HUES64 (cell line): Measurements from ENCODE around the gene GALK1.

ENCODE experiments used
- H3K27ac ChIP-seq: 2 replicates; pipeline ENCODE4 v1.7.0; 2013; ENCODE audit warnings: low read depth, low read length, inconsistent platforms
- H3K27me3 ChIP-seq: 2 replicates; pipeline ENCODE4 v1.6.1; 2013; ENCODE audit warnings: mild to moderate bottlenecking, low read length; ENCODE audit not compliant: insufficient read depth
- H3K36me3 ChIP-seq: 2 replicates; pipeline ENCODE4 v1.6.1; 2013; ENCODE audit warnings: mild to moderate bottlenecking, low read length; ENCODE audit not compliant: insufficient read depth
- H3K4me1 ChIP-seq: 2 replicates; pipeline ENCODE4 v1.6.1; 2013; ENCODE audit warnings: mild to moderate bottlenecking, low read length, moderate library complexity; ENCODE audit not compliant: insufficient read depth
- H3K4me3 ChIP-seq: 2 replicates; pipeline ENCODE4 v1.5.1; 2013; ENCODE audit warnings: mild to moderate bottlenecking, low read length, moderate library complexity
- H3K9ac ChIP-seq: 2 replicates; pipeline ENCODE4 v1.6.1; 2013; ENCODE audit warnings: mild to moderate bottlenecking, low read depth, low read length
- H3K9me3 ChIP-seq: 2 replicates; pipeline ENCODE4 v1.6.1; 2013; ENCODE audit warnings: low read depth, low read length; ENCODE audit not compliant: insufficient read depth
- WGBS: fragments of 150-250, 120-280 bp; methylation state at CpG from one replicate; pipeline ENCODE4 v1.1.7; 2013; ENCODE audit warnings: missing lambda C conversion rate; 5-methylcytosine and 5-hydroxymethylcytosine counted together

Gene GALK1

DNA sequence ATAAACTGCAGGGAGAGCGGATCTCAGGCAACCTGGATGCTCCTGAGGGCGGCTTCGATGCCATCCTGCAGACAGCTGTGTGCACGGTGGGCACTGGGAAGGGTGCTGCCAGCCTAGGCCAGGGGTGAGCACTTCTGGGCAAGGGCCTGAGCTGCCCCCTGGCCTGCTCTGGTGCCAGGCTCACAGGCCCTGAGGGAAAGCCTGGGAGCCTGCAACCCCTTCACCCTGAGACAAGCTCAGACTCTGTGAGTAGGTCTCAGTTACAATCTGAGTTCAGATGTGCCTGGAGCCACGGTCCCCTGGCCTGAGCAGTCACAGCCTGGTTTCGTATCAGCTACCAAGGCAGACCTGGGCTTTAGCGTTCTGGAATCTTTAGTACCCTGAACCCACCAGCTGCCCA lies 35.6 kb downstream of the GALK1 start:
- Histone ChIP-seq H3K4me3 (no peak overlapping the region), H3K9ac (no peak overlapping the region), H3K27me3 (no peaks in the 10 kb centered on the region), H3K9me3 (no peaks in the 10 kb centered on the region), H3K36me3 (no peaks in the 10 kb centered on the region), H3K27ac (no peak overlapping the region), H3K4me1 (no peaks in the 10 kb centered on the region)
- 93% methylated on average over 7 of the region's 7 CpGs for WGBS

DNA sequence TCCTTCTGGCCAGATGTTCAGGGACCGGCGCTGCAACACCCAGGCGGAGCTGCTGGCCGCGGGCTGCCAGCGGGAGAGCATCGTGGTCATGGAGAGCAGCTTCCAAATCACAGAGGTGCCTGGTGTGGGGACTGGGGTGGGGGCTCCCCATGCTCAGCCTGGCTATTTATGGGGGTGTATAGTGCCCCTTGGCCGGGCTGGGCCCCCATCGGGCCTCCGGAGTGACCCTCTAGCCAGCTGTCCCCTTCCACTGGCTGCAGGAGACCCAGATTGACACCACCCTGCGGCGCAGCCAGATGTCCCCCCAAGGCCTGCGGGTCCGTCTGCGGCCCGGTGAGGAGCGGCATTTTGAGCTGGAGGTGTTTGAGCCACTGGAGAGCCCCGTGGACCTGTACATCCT lies 37.6 kb downstream of the GALK1 start:
- WGBS, result 95% methylated on average over 18 of the region's 18 CpGs
- no peak overlapping the region for H3K9ac ChIP-seq
- H3K36me3 ChIP-seq, result no peaks in the 10 kb centered on the region
- H3K4me3 ChIP-seq, result no peak overlapping the region
- no peaks in the 10 kb centered on the region for H3K27me3 ChIP-seq
- H3K27ac ChIP-seq, result no peak overlapping the region
- H3K9me3 ChIP-seq, result no peaks in the 10 kb centered on the region
- H3K4me1 ChIP-seq, result no peaks in the 10 kb centered on the region

DNA sequence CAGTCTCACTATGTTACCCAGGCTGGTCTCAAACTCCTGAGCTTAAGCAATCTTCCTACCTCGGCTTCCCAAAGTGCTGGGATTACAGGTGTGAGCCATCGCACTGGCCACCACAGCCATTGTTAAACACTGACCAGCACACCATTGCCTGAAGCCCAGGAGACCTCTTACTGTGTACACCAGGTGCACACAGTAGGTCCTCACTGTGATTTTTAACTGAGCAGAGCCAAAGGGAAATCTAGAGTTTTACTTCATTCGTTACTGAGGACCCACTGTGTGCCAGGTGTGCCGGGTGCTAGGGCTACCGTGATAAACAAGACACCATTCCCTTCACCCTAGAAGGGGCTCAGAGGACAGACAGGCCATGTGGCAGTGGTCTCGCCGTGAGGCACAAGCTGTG lies 39.5 kb downstream of the GALK1 start:
- H3K4me3 ChIP-seq, result no peak overlapping the region
- WGBS, result 91% methylated on average over 7 of the region's 7 CpGs
- H3K27ac ChIP-seq, result no peak overlapping the region
- H3K27me3 ChIP-seq, result peaks cover 17% of the 10 kb centered on the region
- no peak overlapping the region for H3K9ac ChIP-seq
- H3K36me3 ChIP-seq, result no peaks in the 10 kb centered on the region
- H3K9me3 ChIP-seq, result no peaks in the 10 kb centered on the region
- H3K4me1 ChIP-seq, result no peaks in the 10 kb centered on the region

DNA sequence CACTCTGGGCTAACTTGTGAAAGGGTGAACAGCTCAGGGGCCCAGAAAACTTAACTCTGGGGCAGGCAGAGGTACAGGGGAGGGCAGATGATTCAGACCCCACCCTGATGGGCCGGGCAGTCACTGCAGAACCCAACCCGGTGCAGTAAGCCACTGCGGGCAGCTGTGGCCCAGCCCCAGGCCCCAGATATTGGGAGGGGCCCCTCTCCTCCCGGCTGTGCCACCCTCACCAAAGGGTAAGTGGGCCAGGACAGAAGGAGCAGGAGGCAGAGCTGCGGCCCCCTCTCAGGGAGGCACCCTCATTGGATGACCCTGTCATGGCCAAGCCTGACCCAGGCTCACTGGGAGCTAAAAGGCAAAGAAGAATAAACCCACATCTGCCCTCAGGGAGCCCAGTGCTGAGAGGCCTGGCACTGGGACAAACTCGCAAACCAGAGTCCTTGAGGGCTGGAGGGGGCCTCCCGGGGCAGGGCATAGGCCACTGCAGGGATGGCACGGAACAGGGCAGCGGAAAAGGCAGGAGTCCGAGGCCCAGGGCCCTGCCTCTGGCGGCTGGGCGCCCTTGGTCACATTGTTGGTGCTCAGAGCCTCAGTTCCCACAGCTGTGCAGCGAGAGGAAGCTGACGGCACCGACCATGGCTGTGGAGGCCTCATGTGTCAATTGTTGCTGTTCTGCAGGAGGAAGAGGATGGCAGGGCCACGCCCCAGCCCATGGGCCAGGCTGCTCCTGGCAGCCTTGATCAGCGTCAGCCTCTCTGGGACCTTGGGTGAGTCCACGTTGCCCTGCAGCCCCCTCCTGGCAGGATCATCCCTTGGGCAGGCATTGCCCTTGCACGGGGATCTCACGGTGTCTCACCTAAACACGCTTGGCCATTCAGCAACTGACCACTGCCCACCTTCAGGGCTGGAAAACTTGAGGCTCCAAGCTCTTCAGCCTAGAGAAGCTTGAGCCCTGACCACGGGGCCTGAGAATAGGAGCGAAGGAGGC lies 40.7 kb downstream of the GALK1 start:
- Histone ChIP-seq H3K4me1 (no peaks in the 10 kb centered on the region), H3K4me3 (no peak overlapping the region), H3K9me3 (no peaks in the 10 kb centered on the region), H3K36me3 (no peaks in the 10 kb centered on the region), H3K9ac (no peak overlapping the region), H3K27me3 (peaks cover 29% of the 10 kb centered on the region), H3K27ac (no peak overlapping the region)
- WGBS, result 93% methylated on average over 23 of the region's 23 CpGs

DNA sequence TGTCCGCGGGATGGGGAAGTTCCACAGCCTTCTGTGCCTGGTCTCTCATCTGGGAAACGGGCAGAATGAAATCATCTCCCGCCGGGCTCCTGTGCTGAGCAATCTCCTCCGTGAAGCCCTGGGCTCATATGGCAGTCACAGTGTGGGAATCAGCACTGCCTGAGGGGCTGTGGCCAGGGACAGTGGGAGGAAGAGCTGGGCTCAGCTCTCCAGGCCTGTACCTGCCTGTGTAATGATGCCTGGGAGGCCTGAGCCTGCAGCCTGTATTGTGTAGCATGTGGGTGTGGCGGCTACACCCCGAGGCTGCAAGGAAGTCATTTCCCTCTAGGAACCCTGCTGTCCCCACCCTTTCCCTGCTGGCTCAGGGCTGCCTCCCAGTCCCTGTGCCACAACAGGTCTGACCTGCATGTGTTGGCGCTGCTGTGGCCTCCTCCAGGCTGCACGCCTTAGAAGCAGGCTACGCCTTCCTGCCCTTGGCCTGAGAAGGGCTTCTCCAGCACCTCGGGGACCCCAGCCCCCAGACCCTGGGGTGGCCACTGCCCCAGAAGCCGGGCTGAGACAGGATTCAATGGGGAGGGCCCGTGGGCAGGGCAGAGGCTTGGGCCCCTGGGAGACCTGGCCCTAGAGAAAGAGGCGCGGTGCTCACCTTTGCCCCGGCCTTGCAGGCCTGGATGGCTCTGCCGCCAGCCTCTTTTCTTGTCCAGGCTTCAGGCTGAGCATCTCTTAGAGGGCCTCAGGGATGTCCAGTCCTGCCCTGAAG lies 41.6 kb downstream of the GALK1 start:
- Histone ChIP-seq H3K36me3 (no peaks in the 10 kb centered on the region), H3K4me1 (no peaks in the 10 kb centered on the region), H3K9me3 (no peaks in the 10 kb centered on the region), H3K27me3 (peaks cover 37% of the 10 kb centered on the region), H3K4me3 (no peak overlapping the region), H3K9ac (no peak overlapping the region), H3K27ac (no peak overlapping the region)
- WGBS, result 85% methylated on average over 18 of the region's 18 CpGs

DNA sequence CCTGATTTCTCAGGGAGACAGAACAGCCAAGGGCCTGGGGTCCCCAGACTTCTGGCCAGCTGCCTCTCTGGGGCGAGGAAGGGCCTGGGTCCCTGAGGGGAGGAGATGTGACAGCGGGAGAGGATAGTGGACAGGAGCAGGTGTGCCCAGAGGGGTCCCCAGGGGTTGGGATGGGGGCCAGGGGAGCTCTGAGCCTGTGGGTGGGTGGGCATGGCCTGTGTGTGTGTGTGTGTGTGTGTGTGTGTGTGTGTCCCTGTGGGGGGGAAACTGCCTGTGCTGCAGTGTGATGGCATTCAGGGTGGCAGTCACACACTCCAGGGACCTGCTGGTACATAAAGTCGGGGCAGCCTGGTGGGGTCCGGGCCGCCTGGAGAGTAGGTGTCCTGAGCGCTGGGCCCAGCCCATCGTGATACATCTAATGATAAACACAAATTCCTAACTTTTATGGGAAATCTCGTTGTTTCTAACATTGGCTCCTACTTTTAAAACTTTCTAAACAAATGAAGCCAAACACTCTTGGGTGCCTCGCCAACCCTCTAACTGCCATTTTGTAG lies 42.4 kb downstream of the GALK1 start:
- WGBS, result 94% methylated on average over 9 of the region's 9 CpGs
- no peak overlapping the region for H3K27ac ChIP-seq
- H3K36me3 ChIP-seq, result no peaks in the 10 kb centered on the region
- no peak overlapping the region for H3K4me3 ChIP-seq
- H3K27me3 ChIP-seq, result peaks cover 39% of the 10 kb centered on the region
- no peaks in the 10 kb centered on the region for H3K4me1 ChIP-seq
- no peak overlapping the region for H3K9ac ChIP-seq
- no peaks in the 10 kb centered on the region for H3K9me3 ChIP-seq

DNA sequence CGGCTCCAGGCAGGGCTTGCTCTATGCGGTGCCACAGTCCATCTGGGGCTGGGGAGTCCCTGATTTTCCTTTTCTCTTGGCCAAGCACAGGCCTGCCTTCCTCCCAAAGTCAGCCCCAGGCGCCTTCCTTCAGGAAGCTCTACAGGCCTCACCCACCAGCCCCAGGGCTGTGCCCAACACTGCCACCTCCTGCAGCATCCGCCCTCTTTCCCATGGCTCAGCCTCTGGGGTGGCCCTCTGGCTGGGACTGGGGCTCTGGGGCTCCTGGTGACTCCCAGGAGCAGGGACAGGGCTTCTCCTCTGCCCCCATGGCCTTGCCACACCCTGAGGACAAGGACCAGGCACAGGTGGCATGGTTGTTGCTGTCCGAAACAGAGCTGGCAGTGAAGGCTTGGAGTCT lies 42.9 kb downstream of the GALK1 start:
- 88% methylated on average over 5 of the region's 5 CpGs for WGBS
- H3K27ac ChIP-seq, result no peak overlapping the region

DNA sequence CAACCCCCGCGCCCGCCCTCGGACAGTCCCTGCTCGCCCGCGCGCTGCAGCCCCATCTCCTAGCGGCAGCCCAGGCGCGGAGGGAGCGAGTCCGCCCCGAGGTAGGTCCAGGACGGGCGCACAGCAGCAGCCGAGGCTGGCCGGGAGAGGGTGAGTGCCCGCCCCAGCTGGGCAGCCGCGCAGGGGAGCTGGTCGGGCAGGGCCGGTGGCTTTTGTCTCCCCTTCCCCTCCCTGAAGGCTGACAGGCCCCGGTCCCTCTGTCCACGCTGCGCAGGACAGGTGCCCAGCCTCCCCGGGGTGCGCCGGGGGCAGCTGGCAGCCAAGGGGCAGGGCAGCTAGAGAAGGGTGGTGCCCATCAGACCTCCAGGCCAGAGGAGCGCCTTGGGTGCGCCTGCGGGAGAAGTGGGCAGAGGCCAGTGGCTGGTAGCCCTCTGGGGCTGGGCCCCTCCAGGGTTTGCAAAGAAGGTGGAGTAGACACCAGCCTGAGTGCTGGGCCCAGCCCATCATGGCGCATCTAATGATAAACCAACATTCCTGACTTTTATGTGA lies 43.5 kb downstream of the GALK1 start:
- Histone ChIP-seq H3K27ac (no peak overlapping the region), H3K27me3 (peaks cover 39% of the 10 kb centered on the region), H3K4me1 (no peaks in the 10 kb centered on the region), H3K4me3 (peak overlapping the region; percentile 62), H3K9ac (peak overlapping the region; percentile 56; the same call in 1 of the 2 replicates), H3K36me3 (no peaks in the 10 kb centered on the region), H3K9me3 (no peaks in the 10 kb centered on the region)
- WGBS, result 25% methylated on average over 29 of the region's 33 CpGs

More for the DNA sequence above, 42.9 kb downstream of the GALK1 start:
- Histone ChIP-seq H3K9ac (no peak overlapping the region), H3K36me3 (no peaks in the 10 kb centered on the region), H3K4me3 (no peak overlapping the region; the same call in 1 of the 2 replicates), H3K27me3 (peaks cover 39% of the 10 kb centered on the region), H3K4me1 (no peaks in the 10 kb centered on the region), H3K9me3 (no peaks in the 10 kb centered on the region)

DNA sequence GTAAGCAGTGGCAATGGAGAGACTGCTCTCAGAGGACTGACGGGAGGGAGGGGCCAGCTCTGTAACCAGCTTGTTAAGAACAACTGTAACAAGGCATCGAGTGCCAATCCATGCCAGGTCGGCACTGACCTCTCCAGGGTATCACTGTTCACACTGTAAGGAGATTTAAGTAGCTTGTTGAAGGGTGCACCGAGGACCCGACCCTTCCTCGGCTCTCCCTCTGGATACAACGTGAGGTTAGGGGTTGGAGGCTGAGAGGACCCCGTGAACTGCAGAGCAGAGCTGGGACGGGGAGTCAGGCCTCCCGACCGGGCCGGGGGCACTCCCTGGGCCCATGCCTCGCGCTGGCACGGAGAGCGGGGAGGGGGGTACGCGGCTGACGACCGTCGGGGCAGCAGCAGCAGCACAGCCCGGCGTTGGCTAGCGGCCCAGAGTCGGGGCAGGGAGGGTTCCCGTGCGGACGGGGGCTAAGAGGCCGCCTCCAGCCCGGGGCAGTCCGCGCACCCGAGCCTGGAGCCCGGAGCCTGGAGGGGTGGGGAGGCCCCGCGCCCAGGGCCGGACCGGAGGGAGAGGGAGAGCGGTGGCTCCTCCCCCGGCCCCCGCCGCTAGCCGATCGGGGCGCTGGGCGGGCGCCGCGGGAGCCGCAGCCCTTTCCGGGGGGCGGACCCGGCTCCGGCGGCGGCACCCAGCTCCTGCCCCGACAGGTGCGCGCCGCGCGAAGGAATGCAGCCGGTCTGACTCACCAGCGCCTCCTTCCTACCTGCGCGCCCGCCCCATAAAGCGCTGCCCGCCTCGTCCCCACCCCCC lies 44.1 kb downstream of the GALK1 start, which contains the start of gene ITGB4:
ITGB4 (plus strand) TSS at position 804 of the 807 bp plus-strand sequence. CDS start 3,245 bp downstream, outside the sequence.
- no peaks in the 10 kb centered on the region for H3K36me3 ChIP-seq
- peak within 1 kb of the TSS; percentile 62 for H3K4me3 ChIP-seq
- peak within 1 kb of the TSS; percentile 56 for H3K9ac ChIP-seq
- H3K27me3 ChIP-seq, result peaks cover 39% of the 10 kb centered on the region
- no peaks in the 10 kb centered on the region for H3K4me1 ChIP-seq
- H3K27ac ChIP-seq, result no peak within 1 kb of the TSS
- WGBS, result 5% methylated on average over 70 of the region's 70 CpGs
- no peaks in the 10 kb centered on the region for H3K9me3 ChIP-seq

DNA sequence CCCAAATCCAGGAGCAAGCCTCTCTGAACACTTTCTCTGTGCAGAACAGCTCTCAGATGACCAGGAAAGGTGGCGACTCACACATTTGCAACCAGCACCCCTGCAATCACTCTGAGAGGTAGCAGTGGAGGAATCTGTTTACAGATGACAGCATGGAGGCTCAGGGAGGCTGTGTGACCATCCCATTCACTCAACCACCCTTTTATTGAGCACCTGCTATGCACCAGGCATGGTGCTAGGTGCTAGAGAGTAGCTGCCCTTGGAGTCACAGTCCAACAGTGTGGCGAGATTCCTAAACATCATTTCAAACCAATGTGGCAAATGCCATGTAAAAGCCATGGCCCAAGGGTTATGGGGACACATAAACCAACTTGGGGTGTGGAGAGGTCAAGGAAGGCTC lies 45.3 kb downstream of the GALK1 start:
- Histone ChIP-seq H3K9me3 (no peaks in the 10 kb centered on the region), H3K36me3 (no peaks in the 10 kb centered on the region), H3K4me1 (no peaks in the 10 kb centered on the region), H3K9ac (no peak overlapping the region), H3K4me3 (no peak overlapping the region), H3K27ac (no peak overlapping the region), H3K27me3 (peaks cover 39% of the 10 kb centered on the region)
- WGBS, result 84% methylated on average over 2 of the region's 2 CpGs
